MM.1S (cell line): Measurements from ENCODE around the gene CENPX.

Source experiments
- DNase-seq: peaks from one replicate; pipeline ENCODE4 v3.0.0-alpha.2; 2015
- H2AFZ ChIP-seq: fragments of 300-600 bp; sonication (generic); 2 replicates; pipeline ENCODE4 v1.6.0; 2016; ENCODE audit warnings: antibody characterized with exemption, low read length
- H3F3A ChIP-seq: fragments of 300-600 bp; sonication (generic); 2 replicates; pipeline ENCODE4 v1.6.1; 2016; ENCODE audit warnings: mild to moderate bottlenecking, antibody characterized with exemption, low read length, moderate library complexity, mixed read lengths; ENCODE audit not compliant: insufficient read depth
- H3K27ac ChIP-seq: fragments of 300-600 bp; sonication (generic); 2 replicates; pipeline ENCODE4 v1.5.1; 2016; ENCODE audit warnings: mild to moderate bottlenecking, low read length
- H3K27me3 ChIP-seq: fragments of 300-600 bp; sonication (generic); replicated peaks from 2 replicates; pipeline ENCODE4 v1.6.0; 2016; ENCODE audit warnings: low read length; ENCODE audit not compliant: insufficient read depth
- H3K36me3 ChIP-seq: fragments of 300-600 bp; sonication (generic); replicated peaks from 2 replicates; pipeline ENCODE4 v1.6.1; 2016; ENCODE audit warnings: mild to moderate bottlenecking, low read length, mixed read lengths; ENCODE audit not compliant: insufficient read depth
- H3K4me1 ChIP-seq: fragments of 300-600 bp; sonication (generic); 2 replicates; pipeline ENCODE4 v1.6.1; 2016; ENCODE audit warnings: low read length, mixed read lengths
- H3K4me2 ChIP-seq: fragments of 300-600 bp; sonication (generic); 2 replicates; pipeline ENCODE4 v1.6.0; 2016; ENCODE audit warnings: low read depth, low read length
- H3K4me3 ChIP-seq: fragments of 300-600 bp; sonication (generic); 2 replicates; pipeline ENCODE4 v1.5.1; 2016; ENCODE audit warnings: low read length, mixed read lengths
- H3K79me2 ChIP-seq: fragments of 300-600 bp; sonication (generic); 2 replicates; pipeline ENCODE4 v1.6.1; 2016; ENCODE audit warnings: mixed run types, low read length, mixed read lengths
- H3K9ac ChIP-seq: fragments of 300-600 bp; sonication (generic); 2 replicates; pipeline ENCODE4 v1.6.1; 2016; ENCODE audit warnings: low read length, mixed read lengths
- H3K9me2 ChIP-seq: fragments of 300-600 bp; sonication (generic); replicated peaks from 2 replicates; pipeline ENCODE4 v1.6.1; 2016; ENCODE audit warnings: mild to moderate bottlenecking, low read length, mixed read lengths; ENCODE audit not compliant: insufficient read depth
- H3K9me3 ChIP-seq: fragments of 300-600 bp; sonication (generic); replicated peaks from 2 replicates; pipeline ENCODE4 v1.6.1; 2016; ENCODE audit warnings: mild to moderate bottlenecking, low read length, mixed read lengths; ENCODE audit not compliant: insufficient read depth
- H4K20me1 ChIP-seq: fragments of 300-600 bp; sonication (generic); 2 replicates; pipeline ENCODE4 v1.6.1; 2016; ENCODE audit warnings: mild to moderate bottlenecking, low read length, moderate library complexity, mixed read lengths; ENCODE audit not compliant: insufficient read depth
- EZH2 ChIP-seq: fragments of 300-600 bp; sonication (generic); optimal IDR thresholded peaks from 2 replicates; pipeline ENCODE3; 2017; ENCODE audit warnings: low read depth, mild to moderate bottlenecking, antibody characterized with exemption, low read length, mixed read lengths
- EZH2phosphoT487 ChIP-seq: fragments of 300-600 bp; sonication (generic); IDR thresholded peaks from 2 replicates; pipeline ENCODE4 v1.6.1; 2018; ENCODE audit warnings: antibody characterized with exemption, low read length
- TF ChIP-seq, protein P1 (sequence below): fragments of 300-600 bp; sonication (generic); IDR thresholded peaks from 2 replicates; pipeline ENCODE4 v1.5.1; 2016; ENCODE audit warnings: antibody characterized with exemption, low read length, mixed read lengths

CENPX gene

DNA sequence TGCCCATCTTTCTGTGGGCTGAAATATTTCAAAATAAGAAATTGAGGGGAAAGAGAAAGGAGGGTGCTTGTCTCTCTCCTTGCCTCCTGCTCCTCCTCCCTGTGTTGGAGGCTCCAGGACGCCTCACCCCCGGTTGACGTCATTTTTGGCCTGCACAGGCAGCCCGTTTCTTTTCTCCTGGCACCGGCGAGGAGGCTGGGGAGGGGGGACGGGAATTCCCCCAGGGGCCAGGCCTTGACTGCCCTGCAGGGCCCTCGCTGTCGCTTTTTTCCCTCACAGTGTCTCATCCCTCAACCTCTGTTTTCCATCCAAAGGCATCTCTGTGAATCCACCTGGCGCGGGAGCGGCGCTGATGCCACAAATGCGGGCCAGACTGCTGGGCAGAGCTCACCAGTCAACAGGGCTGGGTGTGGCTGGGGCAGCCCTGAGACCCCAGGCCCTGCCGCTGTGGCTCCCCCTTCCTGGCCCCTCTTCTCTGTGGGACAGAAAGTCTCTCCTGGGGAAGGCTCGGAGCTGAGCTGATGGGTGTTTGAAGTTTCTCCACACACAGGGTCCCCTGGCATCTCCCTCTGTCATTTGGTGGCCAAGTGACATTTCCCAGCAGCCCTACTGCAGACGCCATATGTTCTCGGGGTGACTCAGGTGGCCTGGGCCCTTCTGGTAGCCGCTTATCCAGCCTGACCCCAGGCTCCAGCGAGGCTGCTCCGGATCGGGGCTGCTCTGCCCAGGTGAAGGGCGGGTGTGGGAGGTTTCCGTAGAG is 16.0 kb downstream of the CENPX start:
- H3K79me2 ChIP-seq = no peaks in the 10 kb centered on the region
- no peaks in the 10 kb centered on the region for H3K4me1 ChIP-seq
- no peak overlapping the region for H2AFZ ChIP-seq
- H3K4me3 ChIP-seq = no peak overlapping the region
- no peak overlapping the region for H3K4me2 ChIP-seq
- H4K20me1 ChIP-seq = no peaks in the 10 kb centered on the region
- H3K9me2 ChIP-seq = no peaks in the 10 kb centered on the region
- H3F3A ChIP-seq = no peaks in the 10 kb centered on the region
- H3K27me3 ChIP-seq = no peaks in the 10 kb centered on the region
- no peaks in the 10 kb centered on the region for H3K9me3 ChIP-seq
- DNase-seq = no peak
- TF ChIP-seq EZH2 (no peak), EZH2phosphoT487 (no peak)
- TF ChIP-seq, protein P1, sequence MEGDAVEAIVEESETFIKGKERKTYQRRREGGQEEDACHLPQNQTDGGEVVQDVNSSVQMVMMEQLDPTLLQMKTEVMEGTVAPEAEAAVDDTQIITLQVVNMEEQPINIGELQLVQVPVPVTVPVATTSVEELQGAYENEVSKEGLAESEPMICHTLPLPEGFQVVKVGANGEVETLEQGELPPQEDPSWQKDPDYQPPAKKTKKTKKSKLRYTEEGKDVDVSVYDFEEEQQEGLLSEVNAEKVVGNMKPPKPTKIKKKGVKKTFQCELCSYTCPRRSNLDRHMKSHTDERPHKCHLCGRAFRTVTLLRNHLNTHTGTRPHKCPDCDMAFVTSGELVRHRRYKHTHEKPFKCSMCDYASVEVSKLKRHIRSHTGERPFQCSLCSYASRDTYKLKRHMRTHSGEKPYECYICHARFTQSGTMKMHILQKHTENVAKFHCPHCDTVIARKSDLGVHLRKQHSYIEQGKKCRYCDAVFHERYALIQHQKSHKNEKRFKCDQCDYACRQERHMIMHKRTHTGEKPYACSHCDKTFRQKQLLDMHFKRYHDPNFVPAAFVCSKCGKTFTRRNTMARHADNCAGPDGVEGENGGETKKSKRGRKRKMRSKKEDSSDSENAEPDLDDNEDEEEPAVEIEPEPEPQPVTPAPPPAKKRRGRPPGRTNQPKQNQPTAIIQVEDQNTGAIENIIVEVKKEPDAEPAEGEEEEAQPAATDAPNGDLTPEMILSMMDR = no peak
- H3K9ac ChIP-seq = no peak overlapping the region
- no peaks in the 10 kb centered on the region for H3K36me3 ChIP-seq
- no peak overlapping the region for H3K27ac ChIP-seq

GRCh38 chr17:82005701-82006348 is 16.9 kb downstream of the CENPX start:
- no peaks in the 10 kb centered on the region for H3K27me3 ChIP-seq
- DNase-seq = no peak
- H4K20me1 ChIP-seq = no peaks in the 10 kb centered on the region
- no peak overlapping the region for H3K27ac ChIP-seq
- no peaks in the 10 kb centered on the region for H3K9me2 ChIP-seq
- H3K9ac ChIP-seq = no peak overlapping the region
- H3K4me3 ChIP-seq = no peak overlapping the region
- no peaks in the 10 kb centered on the region for H3K9me3 ChIP-seq
- no peaks in the 10 kb centered on the region for H3K36me3 ChIP-seq
- TF ChIP-seq EZH2 (no peak), EZH2phosphoT487 (no peak)
- TF ChIP-seq, protein P1 = no peak
- H2AFZ ChIP-seq = no peak overlapping the region
- H3K79me2 ChIP-seq = no peaks in the 10 kb centered on the region
- no peaks in the 10 kb centered on the region for H3F3A ChIP-seq
- H3K4me1 ChIP-seq = no peaks in the 10 kb centered on the region
- H3K4me2 ChIP-seq = no peak overlapping the region

DNA sequence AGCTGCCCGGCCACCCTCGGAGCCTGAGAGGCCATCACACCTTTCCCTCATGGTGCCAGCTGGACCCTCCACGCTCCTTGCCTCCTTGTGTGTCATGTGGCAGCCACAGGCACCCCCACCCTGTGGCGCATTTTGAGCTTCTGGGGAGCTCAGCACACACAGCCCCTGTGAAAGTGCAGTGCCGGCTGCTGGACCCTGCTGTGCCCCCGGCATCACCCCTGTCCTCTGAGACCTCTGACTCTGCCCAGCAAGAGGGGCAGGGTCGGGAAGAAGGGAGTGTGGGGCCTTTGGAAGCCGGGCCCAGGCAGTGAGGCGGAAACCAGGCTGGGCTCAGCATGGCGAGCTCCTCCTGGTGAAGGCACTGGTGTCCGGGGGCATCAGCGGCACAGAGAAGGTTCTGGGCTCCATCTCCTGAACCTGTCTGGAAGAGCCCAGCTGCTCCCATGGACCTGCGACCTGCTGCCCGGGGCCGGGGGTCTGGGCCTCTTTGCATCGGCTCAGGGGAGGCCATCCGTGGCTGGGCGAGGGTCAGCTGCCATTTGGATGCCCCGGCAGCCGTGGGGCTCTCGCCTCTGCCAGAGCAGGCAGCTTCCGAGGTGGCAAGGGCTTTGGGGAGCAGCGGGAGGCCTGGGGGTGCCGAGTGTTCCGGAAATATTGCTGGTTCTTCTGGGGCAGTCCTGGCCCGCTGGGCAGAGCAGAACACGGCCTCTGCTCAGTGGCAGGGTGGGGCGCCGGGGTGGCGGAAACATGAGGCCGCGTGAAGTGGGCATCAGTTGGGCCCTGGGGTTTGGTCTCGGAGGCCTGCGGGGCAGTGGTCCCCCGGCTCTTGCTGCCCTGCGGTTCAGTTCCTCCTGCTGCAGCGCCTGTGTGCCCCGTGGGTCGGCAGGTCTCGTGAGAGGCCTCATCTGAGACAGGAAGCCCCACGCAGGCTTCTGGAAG is 17.9 kb downstream of the CENPX start:
- H2AFZ ChIP-seq = no peak overlapping the region
- no peaks in the 10 kb centered on the region for H3K79me2 ChIP-seq
- H3K9me2 ChIP-seq = no peaks in the 10 kb centered on the region
- H3F3A ChIP-seq = no peaks in the 10 kb centered on the region
- no peak overlapping the region for H3K27ac ChIP-seq
- H3K9ac ChIP-seq = no peak overlapping the region
- DNase-seq = no peak
- H3K27me3 ChIP-seq = no peaks in the 10 kb centered on the region
- H3K4me2 ChIP-seq = no peak overlapping the region
- no peaks in the 10 kb centered on the region for H3K36me3 ChIP-seq
- H4K20me1 ChIP-seq = no peaks in the 10 kb centered on the region
- TF ChIP-seq EZH2phosphoT487 (no peak), EZH2 (no peak)
- TF ChIP-seq, protein P1 = no peak
- no peak overlapping the region for H3K4me3 ChIP-seq
- H3K9me3 ChIP-seq = no peaks in the 10 kb centered on the region
- no peaks in the 10 kb centered on the region for H3K4me1 ChIP-seq
